GM12878 (cell line): ENCODE measurements around the gene KIRREL2.

Experiments used
- CBX5 ChIP-seq: sonication (generic); IDR thresholded peaks from 2 replicates; pipeline ENCODE4 v1.6.1; 2016; ENCODE audit warnings: low read depth, moderate library complexity, mild to moderate bottlenecking, inconsistent platforms
- CREB1 ChIP-seq: IDR thresholded peaks from 2 replicates; pipeline ENCODE4 v1.6.1; 2012; ENCODE audit warnings: low read depth, mild to moderate bottlenecking, inconsistent platforms
- CTCF ChIP-seq, 3 experiments: IDR thresholded peaks in 2 of 3; conservative IDR thresholded peaks in 1 of 3; 2 replicates each; pipeline ENCODE4 v1.5.1; 2011; ENCODE audit warnings: low read depth in 3 of 3, low read length in 3 of 3, mild to moderate bottlenecking in 3 of 3, control low read depth in 2 of 3, moderate library complexity in 2 of 3, inconsistent platforms in 1 of 3, mixed read lengths in 1 of 3; ENCODE audit not compliant: control insufficient read depth in 2 of 3, insufficient read depth in 1 of 3; ENCODE audit errors: extremely low read depth in 1 of 3
- EP300 ChIP-seq, 2 experiments: fragments of 150-350 bp in 1 of 2; IDR thresholded peaks; 2 replicates each; pipeline ENCODE4 v1.6.1; 2011 to 2012; ENCODE audit warnings: low read depth in 2 of 2, low read length in 2 of 2, borderline replicate concordance in 1 of 2, improper control_type of control experiment in 1 of 2, inconsistent platforms in 1 of 2; ENCODE audit not compliant: control insufficient read depth in 1 of 2
- EZH2 ChIP-seq: IDR thresholded peaks from 2 replicates; pipeline ENCODE4 v1.6.1; 2012; ENCODE audit warnings: low read depth, mild to moderate bottlenecking, control low read depth, inconsistent platforms, low read length, borderline replicate concordance; ENCODE audit not compliant: control insufficient read depth
- GABPA ChIP-seq: IDR thresholded peaks from 2 replicates; pipeline ENCODE4 v1.6.1; 2014; ENCODE audit warnings: antibody characterized with exemption, low read depth, mild to moderate bottlenecking, inconsistent platforms
- POLR2A ChIP-seq: IDR thresholded peaks from 2 replicates; pipeline ENCODE4 v1.6.1; 2011; ENCODE audit warnings: low read depth, mild to moderate bottlenecking, low read length
- RFX5 ChIP-seq: IDR thresholded peaks from 2 replicates; pipeline ENCODE4 v1.6.1; 2011; ENCODE audit warnings: low read depth, low read length, improper control_type of control experiment
- SPI1 ChIP-seq: IDR thresholded peaks from 2 replicates; pipeline ENCODE4 v1.6.1; 2011; ENCODE audit warnings: low read depth, mild to moderate bottlenecking, low read length, moderate library complexity, borderline replicate concordance; ENCODE audit not compliant: insufficient read depth
- TAF1 ChIP-seq: IDR thresholded peaks from 2 replicates; pipeline ENCODE4 v1.6.1; 2011; ENCODE audit warnings: mild to moderate bottlenecking, low read depth, low read length, borderline replicate concordance
- TCF7 ChIP-seq: IDR thresholded peaks from 2 replicates; pipeline ENCODE4 v1.6.1; 2014; ENCODE audit warnings: antibody characterized with exemption, borderline replicate concordance
- ZBTB40 ChIP-seq: fragments of 450-650 bp; IDR thresholded peaks from 2 replicates; pipeline ENCODE4 v1.6.1; 2016; ENCODE audit warnings: mild to moderate bottlenecking, moderate library complexity, borderline replicate concordance
- TF ChIP-seq, protein P1 (sequence below): fragments of 450-650 bp; formaldehyde crosslinking; IDR thresholded peaks from 2 replicates; pipeline ENCODE4 v1.4.0; 2020; ENCODE audit warnings: mild to moderate bottlenecking, moderate library complexity
- TF ChIP-seq, protein P2 (sequence below): IDR thresholded peaks from 2 replicates; pipeline ENCODE4 v1.6.1; 2012; ENCODE audit warnings: low read depth, low read length, improper control_type of control experiment

DNA sequence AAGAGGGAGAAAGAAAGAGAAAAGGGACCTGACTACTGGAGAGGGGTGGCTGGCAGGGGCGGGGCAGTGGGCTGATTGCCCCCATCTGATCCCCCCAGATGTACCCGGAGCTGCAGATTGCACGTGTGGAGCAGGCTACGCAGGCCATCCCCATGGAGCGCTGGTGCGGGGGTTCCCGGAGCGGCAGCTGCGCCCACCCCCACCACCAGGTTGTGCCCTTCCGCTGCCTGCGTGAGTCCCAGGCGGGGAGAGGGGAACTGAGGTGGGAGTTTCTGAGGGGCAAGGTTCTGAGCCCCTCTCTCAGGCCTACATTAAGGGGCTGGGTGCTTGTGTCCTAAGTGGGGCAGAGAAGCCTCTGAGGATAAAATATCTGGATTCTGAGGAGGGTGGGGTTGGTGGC is 14.1 kb downstream of the KIRREL2 start:
- no peak for TF ChIP-seq CTCF (IDR thresholded peaks at IDR 0.05 in 2 of 3, conservative IDR thresholded peaks at IDR 0.05 in 1 of 3; ENCODE audit: control insufficient read depth in 2 of 3, extremely low read depth in 1 of 3, insufficient read depth in 1 of 3, low read depth in 3 of 3, low read length in 3 of 3)
- TF ChIP-seq EP300 (IDR thresholded peaks at IDR 0.05; ENCODE audit: borderline replicate concordance in 1 of 2, control insufficient read depth in 1 of 2, low read depth in 2 of 2, low read length in 2 of 2) = no peak
- no peak for TF ChIP-seq TCF7
- TF ChIP-seq CREB1 = no peak
- TF ChIP-seq GABPA = no peak
- TF ChIP-seq POLR2A = no peak
- TF ChIP-seq, protein P1, sequence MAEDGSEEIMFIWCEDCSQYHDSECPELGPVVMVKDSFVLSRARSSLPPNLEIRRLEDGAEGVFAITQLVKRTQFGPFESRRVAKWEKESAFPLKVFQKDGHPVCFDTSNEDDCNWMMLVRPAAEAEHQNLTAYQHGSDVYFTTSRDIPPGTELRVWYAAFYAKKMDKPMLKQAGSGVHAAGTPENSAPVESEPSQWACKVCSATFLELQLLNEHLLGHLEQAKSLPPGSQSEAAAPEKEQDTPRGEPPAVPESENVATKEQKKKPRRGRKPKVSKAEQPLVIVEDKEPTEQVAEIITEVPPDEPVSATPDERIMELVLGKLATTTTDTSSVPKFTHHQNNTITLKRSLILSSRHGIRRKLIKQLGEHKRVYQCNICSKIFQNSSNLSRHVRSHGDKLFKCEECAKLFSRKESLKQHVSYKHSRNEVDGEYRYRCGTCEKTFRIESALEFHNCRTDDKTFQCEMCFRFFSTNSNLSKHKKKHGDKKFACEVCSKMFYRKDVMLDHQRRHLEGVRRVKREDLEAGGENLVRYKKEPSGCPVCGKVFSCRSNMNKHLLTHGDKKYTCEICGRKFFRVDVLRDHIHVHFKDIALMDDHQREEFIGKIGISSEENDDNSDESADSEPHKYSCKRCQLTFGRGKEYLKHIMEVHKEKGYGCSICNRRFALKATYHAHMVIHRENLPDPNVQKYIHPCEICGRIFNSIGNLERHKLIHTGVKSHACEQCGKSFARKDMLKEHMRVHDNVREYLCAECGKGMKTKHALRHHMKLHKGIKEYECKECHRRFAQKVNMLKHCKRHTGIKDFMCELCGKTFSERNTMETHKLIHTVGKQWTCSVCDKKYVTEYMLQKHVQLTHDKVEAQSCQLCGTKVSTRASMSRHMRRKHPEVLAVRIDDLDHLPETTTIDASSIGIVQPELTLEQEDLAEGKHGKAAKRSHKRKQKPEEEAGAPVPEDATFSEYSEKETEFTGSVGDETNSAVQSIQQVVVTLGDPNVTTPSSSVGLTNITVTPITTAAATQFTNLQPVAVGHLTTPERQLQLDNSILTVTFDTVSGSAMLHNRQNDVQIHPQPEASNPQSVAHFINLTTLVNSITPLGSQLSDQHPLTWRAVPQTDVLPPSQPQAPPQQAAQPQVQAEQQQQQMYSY (CRISPR knock-in tag) = no peak
- no peak for TF ChIP-seq EZH2
- TF ChIP-seq, protein P2, sequence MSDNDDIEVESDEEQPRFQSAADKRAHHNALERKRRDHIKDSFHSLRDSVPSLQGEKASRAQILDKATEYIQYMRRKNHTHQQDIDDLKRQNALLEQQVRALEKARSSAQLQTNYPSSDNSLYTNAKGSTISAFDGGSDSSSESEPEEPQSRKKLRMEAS = no peak
- TF ChIP-seq CBX5 = no peak
- no peak for TF ChIP-seq SPI1
- no peak for TF ChIP-seq TAF1
- no peak for TF ChIP-seq RFX5
- TF ChIP-seq ZBTB40 = no peak
